Panc1 (cell line): ENCODE measurements around the gene FRMD4A. TPM values are rescaled to one million over a fixed set of nuclear protein-coding genes. Genes with fewer than 3 reads are reported as not detected.

ENCODE experiments used
- ATAC-seq: fragments of 200-7000 bp; cut with Tn5 transposase; 2 replicates; pipeline ENCODE4 v1.9.1; 2020; ENCODE audit warnings: mild to moderate bottlenecking, moderate library complexity
- BruUV-seq: library from RNA; stranded (reverse); fragments of 400-500 nt; replicated peaks from 2 replicates; lab custom pipeline; 2021; lab: Mats Ljungman, UMichigan
- CTCF ChIA-PET: fragments of 300-600 bp; sonication (Branson Sonifier 250); formaldehyde crosslinking; loops from one replicate; lab custom pipeline; 2022; ENCODE audit warnings: antibody characterized with exemption; lab: Charles Lee
- POLR2A ChIA-PET: fragments of 300-600 bp; sonication (Branson Sonifier 250); formaldehyde crosslinking; loops from one replicate; lab custom pipeline; 2022; ENCODE audit warnings: antibody characterized with exemption; lab: Charles Lee
- DNase-seq: peaks from one replicate; pipeline ENCODE4 v3.0.0-alpha.2; 2010; ENCODE audit warnings: low read depth, low spot score
- H3K27ac ChIP-seq: 2 replicates; pipeline ENCODE4 v1.5.1; 2011; ENCODE audit warnings: mild to moderate bottlenecking, low read length, inconsistent platforms
- H3K27me3 ChIP-seq: fragments of 200-500 bp; sonication (Bioruptor generic); 2 replicates; pipeline ENCODE4 v1.6.0; 2014; ENCODE audit warnings: low read length, inconsistent platforms; ENCODE audit not compliant: control insufficient read depth, insufficient read depth
- H3K36me3 ChIP-seq: fragments of 200-500 bp; sonication (Bioruptor generic); 2 replicates; pipeline ENCODE4 v1.5.1; 2014; ENCODE audit warnings: inconsistent platforms, mild to moderate bottlenecking, low read length, moderate library complexity; ENCODE audit not compliant: control insufficient read depth, insufficient read depth
- H3K4me1 ChIP-seq: 2 replicates; pipeline ENCODE4 v1.5.1; 2011; ENCODE audit warnings: inconsistent platforms, mild to moderate bottlenecking, low read length, moderate library complexity; ENCODE audit not compliant: control insufficient read depth, insufficient read depth
- H3K4me3 ChIP-seq, 2 experiments: 2 replicates each; pipeline ENCODE4 v1.5.1; 2011 to 2012; ENCODE audit warnings: low read depth in 2 of 2, low read length in 2 of 2, mild to moderate bottlenecking in 2 of 2, inconsistent platforms in 1 of 2, moderate library complexity in 1 of 2
- H3K9me3 ChIP-seq: fragments of 200-500 bp; sonication (Bioruptor generic); 2 replicates; pipeline ENCODE4 v1.5.1; 2014; ENCODE audit warnings: low read depth, mild to moderate bottlenecking, inconsistent platforms, low read length, moderate library complexity; ENCODE audit not compliant: control insufficient read depth, insufficient read depth
- POLR2AphosphoS5 ChIP-seq: IDR thresholded peaks from 2 replicates; pipeline ENCODE4 v1.6.1; 2012; ENCODE audit warnings: mild to moderate bottlenecking, low read depth, low read length, moderate library complexity
- SIN3A ChIP-seq: IDR thresholded peaks from 2 replicates; pipeline ENCODE4 v1.6.1; 2012; ENCODE audit warnings: low read depth, mild to moderate bottlenecking, low read length, moderate library complexity, borderline replicate concordance; ENCODE audit not compliant: insufficient read depth
- TCF7L2 ChIP-seq: IDR thresholded peaks from 2 replicates; pipeline ENCODE4 v1.6.1; 2011; ENCODE audit warnings: mild to moderate bottlenecking, low read depth, low read length, inconsistent platforms
- in situ Hi-C: cut with HindIII; loops from 2 replicates; pipeline ENCODE4 v1.10.0; 2016; ENCODE audit warnings: low sequenced_read_pairs, low pct_unique_long_range_greater_than_20kb
- intact Hi-C: fragments of 100-400 bp; cut with micrococcal nuclease; formaldehyde crosslinking; loops from one replicate; pipeline ENCODE4 v1.10.0; 2022; ENCODE audit not compliant: unreplicated experiment
- total RNA-seq: library from RNA; stranded (reverse); gene quantifications from one replicate; pipeline ENCODE4 v1.2.1, GENCODE V29; 2021; ENCODE audit not compliant: unreplicated experiment
- TF ChIP-seq, protein P1 (sequence below), 2 experiments: IDR thresholded peaks; 2 replicates each; pipeline ENCODE4 v1.6.1; 2011 to 2012; ENCODE audit warnings: low read depth in 2 of 2, control low read depth in 1 of 2, low read length in 1 of 2, mild to moderate bottlenecking in 1 of 2, moderate library complexity in 1 of 2; ENCODE audit not compliant: insufficient read depth in 1 of 2
- TF ChIP-seq, protein P2 (sequence below): fragments of 450-650 bp; IDR thresholded peaks from 2 replicates; pipeline ENCODE4 v1.5.1; 2017; ENCODE audit warnings: mild to moderate bottlenecking

Gene FRMD4A
- total RNA-seq, 1 experiment from 2014 or later, result 7.1 TPM

DNA sequence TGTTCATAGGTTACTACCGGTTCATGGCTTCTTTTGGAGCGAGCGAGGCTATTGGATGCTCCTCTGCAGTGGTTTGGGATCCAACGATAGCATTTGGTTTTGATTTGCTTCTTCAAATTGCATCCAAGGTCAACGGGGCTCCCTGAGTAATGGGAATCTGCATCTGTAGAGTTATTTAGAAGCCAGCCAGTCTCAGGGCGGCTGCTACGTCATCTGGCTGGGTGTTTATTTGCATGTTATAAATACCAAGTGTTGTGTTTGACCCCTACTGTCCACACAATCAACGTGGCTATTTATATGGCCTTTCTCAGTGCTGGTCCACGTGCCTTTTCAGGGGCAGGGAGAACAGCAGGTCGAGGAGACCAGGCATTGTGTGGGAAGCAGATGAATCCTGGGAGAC lies 606.2 kb downstream of the FRMD4A start:
- POLR2A ChIA-PET, result no interaction called here
- H3K27ac ChIP-seq, result no peak overlapping the region
- H3K4me3 ChIP-seq, result no peak overlapping the region
- intact Hi-C loops (no loop called here), in situ Hi-C loops (no loop called here)
- H3K27me3 ChIP-seq, result no peaks in the 10 kb centered on the region
- H3K9me3 ChIP-seq, result no peaks in the 10 kb centered on the region
- no peaks in the 10 kb centered on the region for H3K36me3 ChIP-seq
- ATAC-seq (no peak), DNase-seq (no peak)
- CTCF ChIA-PET, result no interaction called here
- TF ChIP-seq, protein P1, sequence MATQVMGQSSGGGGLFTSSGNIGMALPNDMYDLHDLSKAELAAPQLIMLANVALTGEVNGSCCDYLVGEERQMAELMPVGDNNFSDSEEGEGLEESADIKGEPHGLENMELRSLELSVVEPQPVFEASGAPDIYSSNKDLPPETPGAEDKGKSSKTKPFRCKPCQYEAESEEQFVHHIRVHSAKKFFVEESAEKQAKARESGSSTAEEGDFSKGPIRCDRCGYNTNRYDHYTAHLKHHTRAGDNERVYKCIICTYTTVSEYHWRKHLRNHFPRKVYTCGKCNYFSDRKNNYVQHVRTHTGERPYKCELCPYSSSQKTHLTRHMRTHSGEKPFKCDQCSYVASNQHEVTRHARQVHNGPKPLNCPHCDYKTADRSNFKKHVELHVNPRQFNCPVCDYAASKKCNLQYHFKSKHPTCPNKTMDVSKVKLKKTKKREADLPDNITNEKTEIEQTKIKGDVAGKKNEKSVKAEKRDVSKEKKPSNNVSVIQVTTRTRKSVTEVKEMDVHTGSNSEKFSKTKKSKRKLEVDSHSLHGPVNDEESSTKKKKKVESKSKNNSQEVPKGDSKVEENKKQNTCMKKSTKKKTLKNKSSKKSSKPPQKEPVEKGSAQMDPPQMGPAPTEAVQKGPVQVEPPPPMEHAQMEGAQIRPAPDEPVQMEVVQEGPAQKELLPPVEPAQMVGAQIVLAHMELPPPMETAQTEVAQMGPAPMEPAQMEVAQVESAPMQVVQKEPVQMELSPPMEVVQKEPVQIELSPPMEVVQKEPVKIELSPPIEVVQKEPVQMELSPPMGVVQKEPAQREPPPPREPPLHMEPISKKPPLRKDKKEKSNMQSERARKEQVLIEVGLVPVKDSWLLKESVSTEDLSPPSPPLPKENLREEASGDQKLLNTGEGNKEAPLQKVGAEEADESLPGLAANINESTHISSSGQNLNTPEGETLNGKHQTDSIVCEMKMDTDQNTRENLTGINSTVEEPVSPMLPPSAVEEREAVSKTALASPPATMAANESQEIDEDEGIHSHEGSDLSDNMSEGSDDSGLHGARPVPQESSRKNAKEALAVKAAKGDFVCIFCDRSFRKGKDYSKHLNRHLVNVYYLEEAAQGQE (IDR thresholded peaks at IDR 0.05; ENCODE audit: insufficient read depth in 1 of 2, low read depth in 2 of 2, low read length in 1 of 2), result no peak
- no peak for TF ChIP-seq TCF7L2
- TF ChIP-seq POLR2AphosphoS5, result no peak
- no peak for TF ChIP-seq SIN3A
- TF ChIP-seq, protein P2, sequence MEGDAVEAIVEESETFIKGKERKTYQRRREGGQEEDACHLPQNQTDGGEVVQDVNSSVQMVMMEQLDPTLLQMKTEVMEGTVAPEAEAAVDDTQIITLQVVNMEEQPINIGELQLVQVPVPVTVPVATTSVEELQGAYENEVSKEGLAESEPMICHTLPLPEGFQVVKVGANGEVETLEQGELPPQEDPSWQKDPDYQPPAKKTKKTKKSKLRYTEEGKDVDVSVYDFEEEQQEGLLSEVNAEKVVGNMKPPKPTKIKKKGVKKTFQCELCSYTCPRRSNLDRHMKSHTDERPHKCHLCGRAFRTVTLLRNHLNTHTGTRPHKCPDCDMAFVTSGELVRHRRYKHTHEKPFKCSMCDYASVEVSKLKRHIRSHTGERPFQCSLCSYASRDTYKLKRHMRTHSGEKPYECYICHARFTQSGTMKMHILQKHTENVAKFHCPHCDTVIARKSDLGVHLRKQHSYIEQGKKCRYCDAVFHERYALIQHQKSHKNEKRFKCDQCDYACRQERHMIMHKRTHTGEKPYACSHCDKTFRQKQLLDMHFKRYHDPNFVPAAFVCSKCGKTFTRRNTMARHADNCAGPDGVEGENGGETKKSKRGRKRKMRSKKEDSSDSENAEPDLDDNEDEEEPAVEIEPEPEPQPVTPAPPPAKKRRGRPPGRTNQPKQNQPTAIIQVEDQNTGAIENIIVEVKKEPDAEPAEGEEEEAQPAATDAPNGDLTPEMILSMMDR, result no peak
- BruUV-seq, result no TSS peak
- no peaks in the 10 kb centered on the region for H3K4me1 ChIP-seq

GRCh38 chr10:13722747-13723653 lies 607.7 kb downstream of the FRMD4A start:
- Histone ChIP-seq H3K27ac (no peak overlapping the region), H3K4me1 (peaks cover under 1% of the 10 kb centered on the region; the same call in 1 of the 2 replicates), H3K9me3 (no peaks in the 10 kb centered on the region), H3K27me3 (no peaks in the 10 kb centered on the region), H3K36me3 (no peaks in the 10 kb centered on the region), H3K4me3 (no peak overlapping the region)
- ChIA-PET CTCF (no interaction called here), POLR2A (no interaction called here)
- BruUV-seq, result no TSS peak
- DNase-seq (no peak), ATAC-seq (no peak)
- TF ChIP-seq POLR2AphosphoS5, result no peak
- TF ChIP-seq, protein P2, result no peak
- no peak for TF ChIP-seq SIN3A
- TF ChIP-seq TCF7L2, result no peak
- TF ChIP-seq, protein P1 (IDR thresholded peaks at IDR 0.05; ENCODE audit: insufficient read depth in 1 of 2, low read depth in 2 of 2, low read length in 1 of 2), result no peak
- in situ Hi-C loops (no loop called here), intact Hi-C loops (no loop called here)
